ENCODE results near the gene KANSL1. TPM values are rescaled to one million over a fixed set of nuclear protein-coding genes. Genes with fewer than 3 reads are reported as not detected.

Gene KANSL1
- total RNA-seq, 1 donor from 2014 or later, result 56.2 TPM

- no peaks in the 10 kb centered on the region for H3K36me3 ChIP-seq (ENCODE audit: control insufficient read depth, insufficient read depth, low read length)
- no peak for TF ChIP-seq CTCF (IDR thresholded peaks at IDR 0.05; ENCODE audit: insufficient read depth, low read length, poor library complexity, severe bottlenecking)
- no peak for DNase-seq (ENCODE audit: low read depth)
- no peak overlapping the region for H3K4me3 ChIP-seq (ENCODE audit: low read depth, low read length)
- no peaks in the 10 kb centered on the region for H3K27me3 ChIP-seq (ENCODE audit: control insufficient read depth, insufficient read depth, low read length)
Observed at GRCh38 chr17:46208997-46209396, 15.8 kb upstream of the KANSL1 start.

- DNase-seq (ENCODE audit: low read depth), result no peak
Observed at GRCh38 chr17:46205975-46206374, 12.7 kb upstream of the KANSL1 start.

GRCh38 chr17:46202424-46202823, 9.2 kb upstream of the KANSL1 start:
- no peak for TF ChIP-seq CTCF (IDR thresholded peaks at IDR 0.05; ENCODE audit: insufficient read depth, low read length, poor library complexity, severe bottlenecking)

More at GRCh38 chr17:46205975-46206374, 12.7 kb upstream of the KANSL1 start:
- Histone ChIP-seq H3K36me3 (ENCODE audit: control insufficient read depth, insufficient read depth, low read length) (no peaks in the 10 kb centered on the region), H3K4me3 (ENCODE audit: low read depth, low read length) (no peak overlapping the region), H3K27me3 (ENCODE audit: control insufficient read depth, insufficient read depth, low read length) (no peaks in the 10 kb centered on the region)
- TF ChIP-seq CTCF (IDR thresholded peaks at IDR 0.05; ENCODE audit: insufficient read depth, low read length, poor library complexity, severe bottlenecking), result no peak

GRCh38 chr17:46201491-46201890, 8.3 kb upstream of the KANSL1 start:
- no peak for TF ChIP-seq CTCF (IDR thresholded peaks at IDR 0.05; ENCODE audit: insufficient read depth, low read length, poor library complexity, severe bottlenecking)
- no peak overlapping the region for H3K4me3 ChIP-seq (ENCODE audit: low read depth, low read length)
- H3K27me3 ChIP-seq (ENCODE audit: control insufficient read depth, insufficient read depth, low read length), result no peaks in the 10 kb centered on the region
- no peak for DNase-seq (ENCODE audit: low read depth)
- no peaks in the 10 kb centered on the region for H3K36me3 ChIP-seq (ENCODE audit: control insufficient read depth, insufficient read depth, low read length)

More at GRCh38 chr17:46202424-46202823, 9.2 kb upstream of the KANSL1 start:
- DNase-seq (ENCODE audit: low read depth), result no peak
- no peak overlapping the region for H3K4me3 ChIP-seq (ENCODE audit: low read depth, low read length)
- no peaks in the 10 kb centered on the region for H3K36me3 ChIP-seq (ENCODE audit: control insufficient read depth, insufficient read depth, low read length)
- H3K27me3 ChIP-seq (ENCODE audit: control insufficient read depth, insufficient read depth, low read length), result no peaks in the 10 kb centered on the region

- no peak for DNase-seq (ENCODE audit: low read depth)
- no peaks in the 10 kb centered on the region for H3K36me3 ChIP-seq (ENCODE audit: control insufficient read depth, insufficient read depth, low read length)
- no peak for TF ChIP-seq CTCF (IDR thresholded peaks at IDR 0.05; ENCODE audit: insufficient read depth, low read length, poor library complexity, severe bottlenecking)
- no peak overlapping the region for H3K4me3 ChIP-seq (ENCODE audit: low read depth, low read length)
- H3K27me3 ChIP-seq (ENCODE audit: control insufficient read depth, insufficient read depth, low read length), result no peaks in the 10 kb centered on the region
Observed at GRCh38 chr17:46200197-46200596, 7.0 kb upstream of the KANSL1 start.

GRCh38 chr17:46199379-46199778, 6.2 kb upstream of the KANSL1 start:
- DNase-seq (ENCODE audit: low read depth), result no peak
- TF ChIP-seq CTCF (IDR thresholded peaks at IDR 0.05; ENCODE audit: insufficient read depth, low read length, poor library complexity, severe bottlenecking), result no peak
- Histone ChIP-seq H3K4me3 (ENCODE audit: low read depth, low read length) (no peak overlapping the region), H3K36me3 (ENCODE audit: control insufficient read depth, insufficient read depth, low read length) (no peaks in the 10 kb centered on the region), H3K27me3 (ENCODE audit: control insufficient read depth, insufficient read depth, low read length) (no peaks in the 10 kb centered on the region)
